ENCODE results near the gene ARRB1.
A peak's percentile ranks its signal among the peaks of the same experiment; 100 is the strongest.
"Not testable (repeated sequence)": the region's sequence is repeated elsewhere in the genome, so short reads cannot be mapped to it uniquely, and the experiment has no call there.

Gene ARRB1

GRCh38 chr11:75369560-75370255, 18.2 kb upstream of the ARRB1 start:
- no peak for DNase-seq

GRCh38 chr11:75366826-75367225, 15.4 kb upstream of the ARRB1 start:
- not testable (repeated sequence) for DNase-seq

GRCh38 chr11:75365711-75366181, 14.3 kb upstream of the ARRB1 start:
- DNase-seq: no peak

- not testable (repeated sequence) for DNase-seq
Measured at GRCh38 chr11:75362285-75362684, 10.8 kb upstream of the ARRB1 start.

- no peak for DNase-seq
Measured at GRCh38 chr11:75356613-75357012, 5.2 kb upstream of the ARRB1 start.

GRCh38 chr11:75355051-75355450, 3.6 kb upstream of the ARRB1 start:
- no peak for DNase-seq

- DNase-seq: no peak
Measured at GRCh38 chr11:75352588-75353206, 1.2 kb upstream of the ARRB1 start.

GRCh38 chr11:75351791-75352587, 528 bp upstream of the ARRB1 start:
- DNase-seq: peak; percentile 60

- DNase-seq: peak; percentile 57
Measured at GRCh38 chr11:75350743-75351540, 519 bp downstream of the ARRB1 start.

GRCh38 chr11:75350122-75350742, 1.2 kb downstream of the ARRB1 start:
- DNase-seq: no peak

GRCh38 chr11:75349521-75350116, 1.8 kb downstream of the ARRB1 start:
- DNase-seq: no peak

- DNase-seq: no peak
Measured at GRCh38 chr11:75347781-75348566, 3.5 kb downstream of the ARRB1 start.

- no peak for DNase-seq
Measured at GRCh38 chr11:75346912-75347647, 4.4 kb downstream of the ARRB1 start.

- no peak for DNase-seq
Measured at GRCh38 chr11:75346296-75346695, 5.2 kb downstream of the ARRB1 start.

- no peak for DNase-seq
Measured at GRCh38 chr11:75345455-75346160, 5.9 kb downstream of the ARRB1 start.

GRCh38 chr11:75344761-75345454, 6.6 kb downstream of the ARRB1 start:
- no peak for DNase-seq

- no peak for DNase-seq
Measured at GRCh38 chr11:75344186-75344585, 7.3 kb downstream of the ARRB1 start.

GRCh38 chr11:75342966-75343870, 8.2 kb downstream of the ARRB1 start:
- DNase-seq: no peak

Measured in stimulated activated CD8-positive, alpha-beta memory T cell treated with anti-CD3 and anti-CD28 coated beads, Interleukin-4, amount 100 ng/mL, for 48 hours (primary cell).